Amygdala (tissue), 56 donors: ENCODE results near the gene FHIT.

Experiments used
- DNase-seq, 56 donors: peaks; one replicate each; lab custom pipeline; 2025; lab: John Stamatoyannopoulos, UW

FHIT gene

DNA sequence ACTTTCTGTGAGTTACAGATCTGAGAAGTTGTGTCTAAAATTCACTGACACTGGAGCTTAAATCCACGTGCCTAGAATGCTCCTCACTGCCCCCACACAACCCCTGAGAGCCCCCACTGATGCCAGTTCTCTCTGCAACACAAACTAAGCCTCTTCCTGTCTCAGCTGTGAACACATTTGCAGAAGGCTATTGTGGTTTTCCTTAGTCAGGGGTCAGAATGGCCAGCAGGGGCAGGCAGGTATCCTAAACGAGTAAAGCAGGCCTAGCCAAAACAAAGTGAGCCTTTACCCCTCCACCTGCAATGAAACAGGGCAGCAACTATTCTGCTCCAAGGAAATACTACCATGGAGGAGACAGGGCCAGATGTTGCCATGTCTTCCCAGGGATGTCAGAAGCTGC is 78.6 kb downstream of the FHIT start:
- DNase-seq: no peak

DNA sequence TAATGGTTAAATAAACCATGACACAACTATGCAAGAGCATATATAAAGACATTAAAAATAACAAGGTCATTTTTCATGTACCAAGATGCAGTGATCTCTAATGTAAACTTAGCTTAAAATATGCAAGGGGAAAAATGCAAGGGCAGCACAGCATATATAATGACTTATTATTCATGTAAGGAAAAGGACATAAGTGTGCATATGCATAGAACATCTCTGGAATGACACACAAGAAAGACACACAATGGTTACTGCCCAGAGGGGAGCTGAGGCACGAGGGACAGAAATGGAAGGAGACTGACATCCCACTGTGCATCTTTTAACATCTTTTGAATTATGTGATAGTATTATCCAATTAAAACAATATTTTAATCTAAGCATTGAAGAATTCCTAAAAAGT is 79.0 kb downstream of the FHIT start:
- no peak for DNase-seq

DNA sequence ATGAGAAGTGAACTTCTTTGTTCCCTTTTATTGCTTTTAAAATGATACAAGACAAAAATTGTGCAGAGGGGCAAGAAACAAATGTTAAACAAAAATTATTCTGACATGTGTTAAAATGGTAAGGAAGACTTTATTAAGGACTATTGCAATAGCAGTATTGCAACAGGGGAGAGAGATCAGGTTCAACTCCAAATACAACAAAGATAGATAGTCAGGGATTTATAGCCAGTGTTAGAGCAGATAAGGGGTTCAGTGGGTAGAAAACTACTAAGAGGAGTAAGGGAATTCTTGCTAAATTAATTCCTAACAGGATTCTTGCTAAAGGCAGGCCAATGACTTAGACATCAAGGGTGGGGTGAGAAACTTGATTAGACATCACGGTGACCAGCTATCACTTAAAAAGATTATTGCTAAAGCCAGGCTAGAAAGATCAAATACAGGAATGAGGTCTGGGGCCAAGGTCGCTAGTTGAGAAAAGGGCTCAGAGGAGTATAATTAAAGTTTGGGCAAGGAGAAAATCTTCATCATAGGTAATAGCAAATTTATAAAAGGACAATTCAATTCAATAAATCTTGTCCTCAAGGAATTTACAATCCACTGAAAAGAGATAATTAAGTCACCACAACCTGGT is 81.5 kb downstream of the FHIT start:
- no peak for DNase-seq

DNA sequence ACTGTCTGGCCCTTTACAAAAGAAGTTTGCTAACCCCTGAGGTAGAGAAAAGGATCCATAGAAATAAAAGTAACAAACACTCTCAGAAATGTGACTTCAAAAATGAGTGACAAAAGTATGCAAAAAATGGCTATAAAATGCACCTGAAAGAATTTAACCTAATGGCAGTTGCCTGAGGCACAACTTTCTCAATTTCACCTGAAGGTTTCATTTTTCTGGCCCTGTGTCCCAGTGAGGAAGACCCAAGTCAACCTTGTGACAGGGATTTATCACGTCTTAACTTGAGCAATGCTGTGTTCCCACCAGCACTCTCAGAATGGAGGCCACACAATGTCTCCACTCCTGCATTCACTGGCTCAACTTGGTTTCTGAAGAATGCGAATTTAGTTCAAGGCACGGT is 83.0 kb downstream of the FHIT start:
- DNase-seq: no peak

DNA sequence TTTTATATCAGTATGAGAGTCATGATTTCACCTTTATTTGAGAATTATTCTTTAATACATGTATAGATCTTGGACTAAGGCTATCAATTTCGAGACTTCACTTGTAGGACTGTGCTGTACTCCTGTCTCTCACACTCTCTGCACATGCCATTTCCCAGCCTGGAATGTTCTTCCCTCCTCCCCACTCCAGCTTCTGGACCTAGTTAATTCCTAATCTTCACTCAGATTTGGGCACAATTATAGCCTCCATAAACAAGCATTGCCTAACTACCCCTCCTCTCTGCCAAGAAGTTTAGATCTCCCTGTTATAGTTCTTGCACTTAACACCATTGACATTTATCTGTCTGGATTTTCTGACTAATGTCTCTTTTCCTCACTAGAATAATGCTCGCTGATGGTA is 88.3 kb downstream of the FHIT start:
- DNase-seq: no peak

DNA sequence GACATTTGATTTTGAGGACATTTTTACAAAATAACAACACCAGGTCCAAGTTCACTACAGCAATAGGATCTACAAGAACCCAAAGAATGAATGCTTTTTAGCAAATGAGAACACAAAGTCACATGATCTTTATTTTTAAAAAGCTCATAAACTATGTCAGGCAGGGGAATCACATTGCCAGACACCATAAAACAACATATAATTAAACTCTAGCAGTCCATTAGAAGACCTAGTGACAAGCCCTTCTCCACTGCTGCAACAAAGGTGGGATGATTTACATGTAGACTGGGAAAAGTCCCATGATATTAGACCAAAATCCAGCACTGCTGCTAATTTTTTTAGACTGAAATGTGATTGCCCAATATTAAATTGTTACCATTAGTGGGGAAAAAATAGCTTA is 92.6 kb downstream of the FHIT start:
- no peak for DNase-seq

DNA sequence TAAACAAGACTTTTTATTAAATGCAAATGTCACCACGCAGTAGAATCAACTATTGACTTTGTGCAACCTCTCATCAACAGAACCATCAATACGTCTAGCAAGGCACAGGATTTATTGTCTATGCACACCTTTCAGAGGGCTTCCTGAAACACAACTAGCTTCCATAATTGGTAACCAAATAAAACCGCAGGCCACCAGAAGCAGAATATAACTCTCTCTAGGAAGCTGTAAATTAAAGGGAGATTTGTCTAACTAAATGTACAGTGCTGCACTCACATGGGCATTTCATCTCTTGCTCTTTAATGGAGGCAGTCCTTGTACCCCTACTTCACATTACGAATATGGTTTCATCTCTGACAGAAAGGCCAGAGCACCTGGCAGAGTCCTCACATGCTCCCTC is 93.0 kb downstream of the FHIT start:
- no peak for DNase-seq

DNA sequence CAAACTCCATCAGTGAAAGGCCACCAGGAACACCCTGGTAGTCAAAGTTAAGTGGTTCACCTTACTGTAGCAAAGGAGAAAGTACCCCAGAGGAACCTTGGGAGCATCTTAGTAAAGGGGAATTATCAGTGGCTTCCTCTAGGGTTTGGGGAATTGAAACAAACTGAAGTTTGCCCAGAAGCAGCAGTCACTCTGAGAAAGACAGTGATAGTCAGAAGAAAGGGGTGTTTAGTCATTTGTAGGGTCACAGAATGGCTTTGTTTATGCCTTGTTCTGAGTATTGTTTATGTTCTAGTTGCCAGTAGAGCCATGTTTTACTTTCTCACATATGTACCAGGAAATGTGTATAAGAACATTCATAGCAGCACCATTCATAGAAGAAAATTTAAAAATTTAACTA is 93.8 kb downstream of the FHIT start:
- DNase-seq: no peak

DNA sequence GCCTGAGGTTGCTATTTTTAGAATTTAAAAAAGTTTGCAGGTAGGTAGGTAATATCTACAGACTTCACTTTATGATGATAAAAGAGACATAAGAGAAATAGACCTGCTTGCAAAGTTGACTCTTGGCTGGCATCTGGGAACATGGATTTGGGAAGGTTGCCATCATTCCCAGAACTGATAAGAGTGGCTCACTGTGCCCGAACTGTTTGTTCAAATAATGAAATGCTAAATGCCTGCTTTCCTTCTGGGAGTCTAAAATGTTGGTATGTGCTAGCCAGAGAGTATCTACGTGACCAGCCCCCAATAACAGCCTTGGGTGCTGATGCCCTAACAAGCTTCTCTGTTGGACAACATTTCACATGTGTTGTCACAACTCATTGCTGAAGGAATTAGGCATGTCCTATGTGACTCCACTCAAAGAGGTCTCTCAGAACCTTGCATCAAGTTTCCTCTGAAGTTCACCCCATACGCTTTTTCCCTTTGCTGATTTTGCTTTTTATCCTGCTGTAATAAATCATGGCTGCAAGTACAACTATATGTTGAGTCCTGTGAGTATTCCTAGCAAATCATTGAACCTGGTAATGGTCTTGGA is 95.5 kb downstream of the FHIT start:
- DNase-seq: no peak

DNA sequence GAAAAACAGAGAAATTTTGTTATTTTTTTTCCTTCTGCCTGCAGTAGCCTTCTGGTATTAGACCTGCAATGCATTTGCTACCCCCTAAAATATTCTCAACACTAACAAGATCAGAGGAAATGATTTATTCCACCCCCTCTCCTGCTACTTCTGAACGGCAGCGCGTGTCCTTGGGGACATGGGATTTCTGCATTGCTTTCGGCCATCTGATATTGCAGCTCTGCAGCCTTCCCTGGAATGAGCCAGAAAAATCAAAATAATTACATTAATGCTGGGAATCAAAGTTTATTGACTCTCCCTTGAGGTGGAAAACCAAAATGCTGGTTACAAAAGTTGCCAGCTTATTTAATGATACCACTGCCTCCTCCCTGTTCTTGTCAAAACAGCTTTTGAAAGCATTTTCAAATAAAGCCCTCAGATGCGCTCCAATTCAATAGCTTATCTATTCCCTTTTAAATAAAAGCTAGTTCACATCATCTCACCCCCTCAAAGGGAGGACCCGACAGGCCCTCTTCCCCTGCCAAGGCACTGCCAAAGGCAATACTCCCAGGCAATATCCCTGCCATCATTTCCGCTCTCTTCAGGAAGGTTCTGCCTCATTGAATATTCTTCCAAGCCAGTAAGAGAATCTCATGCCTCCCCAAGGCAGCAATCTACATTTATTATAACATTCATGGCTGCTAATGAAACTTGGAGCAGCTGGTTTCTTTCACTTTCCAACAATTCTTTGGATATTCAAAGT is 96.6 kb downstream of the FHIT start:
- DNase-seq: no peak

DNA sequence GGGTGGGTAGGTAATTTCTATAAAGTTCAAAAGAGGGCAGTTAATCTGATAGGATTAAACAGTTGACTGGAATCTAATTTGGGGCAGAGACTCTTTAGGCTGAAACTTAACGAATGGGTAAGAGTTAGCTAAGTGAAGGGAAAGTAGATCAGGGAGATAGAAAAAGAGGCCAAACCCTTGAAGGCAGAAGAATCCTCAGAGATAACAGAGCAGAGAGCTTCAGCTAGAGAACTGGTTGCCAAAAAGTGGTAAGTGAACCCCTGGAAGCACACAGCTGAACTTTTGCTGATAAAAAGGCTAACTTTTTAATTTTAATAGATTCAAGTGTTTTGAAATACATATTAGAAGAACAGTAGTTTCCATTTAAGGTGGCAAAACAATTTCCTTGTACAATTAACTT is 99.2 kb downstream of the FHIT start:
- no peak for DNase-seq

DNA sequence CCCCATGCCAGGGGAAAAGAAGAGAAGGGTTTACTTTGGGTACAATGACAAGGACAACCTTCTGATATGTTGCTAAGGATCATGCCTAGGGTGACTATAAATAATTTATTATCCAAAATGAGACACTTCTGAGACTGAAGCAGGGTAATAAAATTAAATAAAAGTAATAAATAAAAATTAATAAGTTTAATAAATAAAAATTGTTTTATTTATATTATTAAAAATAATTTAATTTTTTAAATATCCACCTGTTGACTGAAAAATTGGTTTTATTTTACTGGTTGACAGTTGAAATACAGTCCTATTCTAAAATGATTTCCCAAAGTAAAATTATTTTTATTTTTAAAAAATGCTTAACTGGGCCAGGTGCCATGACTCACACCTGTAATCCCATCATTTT is 102.0 kb downstream of the FHIT start:
- no peak for DNase-seq

DNA sequence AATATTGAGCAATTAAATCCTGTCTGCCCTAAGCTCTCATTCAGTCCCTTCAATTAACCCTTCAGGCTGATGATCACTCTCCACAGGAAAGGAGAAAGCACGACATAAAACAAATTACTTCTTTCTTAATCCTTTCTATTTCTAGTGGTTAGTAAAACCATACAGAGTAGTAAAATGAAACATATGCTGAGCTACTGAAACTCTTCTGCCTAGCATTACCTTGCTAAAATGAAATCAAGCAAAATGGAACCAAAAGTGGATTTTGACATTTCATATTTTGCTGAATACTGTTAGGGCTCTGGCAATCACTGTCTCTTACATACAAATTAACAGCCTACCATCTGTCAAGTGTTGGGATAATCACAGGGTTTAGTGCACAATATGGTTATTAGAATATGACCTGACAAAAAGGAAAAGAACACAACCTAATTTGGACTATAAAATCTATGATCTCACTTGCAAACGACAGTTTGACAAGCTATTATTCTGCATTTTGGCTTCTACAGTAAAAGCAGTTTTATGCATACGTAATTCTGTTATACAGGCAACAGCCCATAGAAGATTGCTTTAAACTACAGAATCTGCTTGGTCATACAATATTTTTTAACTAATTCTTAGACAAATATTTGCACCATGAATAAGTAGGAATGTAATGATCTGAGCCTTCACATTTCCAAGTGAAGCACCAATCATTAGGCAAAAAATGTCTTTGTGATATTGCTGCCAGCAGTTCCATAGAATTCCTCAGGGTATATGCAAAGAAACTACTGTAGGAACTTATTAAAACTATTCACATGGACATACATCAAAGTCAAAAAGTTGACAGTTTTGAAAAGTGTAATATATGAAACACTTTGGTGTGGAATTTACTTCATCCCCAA is 105.0 kb downstream of the FHIT start:
- no peak for DNase-seq

DNA sequence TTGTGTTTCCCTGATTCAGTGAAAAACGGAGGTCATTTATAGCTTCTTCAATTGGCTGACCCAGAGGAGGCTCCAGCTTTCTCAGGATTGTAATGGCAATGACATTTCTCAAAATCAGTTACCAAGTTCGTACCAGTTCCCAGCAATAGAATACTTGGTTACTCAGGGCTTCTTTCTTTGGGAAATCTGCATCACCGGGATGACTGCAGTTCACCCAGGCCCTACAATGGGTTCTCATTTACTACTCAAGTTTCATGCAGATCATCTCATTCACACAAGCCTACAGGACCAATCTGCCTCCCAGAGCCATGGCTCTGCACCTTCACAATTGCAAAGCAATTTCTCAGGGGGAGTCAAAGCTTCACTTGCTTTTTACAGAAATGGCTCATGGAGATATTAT is 109.6 kb downstream of the FHIT start:
- DNase-seq: no peak

DNA sequence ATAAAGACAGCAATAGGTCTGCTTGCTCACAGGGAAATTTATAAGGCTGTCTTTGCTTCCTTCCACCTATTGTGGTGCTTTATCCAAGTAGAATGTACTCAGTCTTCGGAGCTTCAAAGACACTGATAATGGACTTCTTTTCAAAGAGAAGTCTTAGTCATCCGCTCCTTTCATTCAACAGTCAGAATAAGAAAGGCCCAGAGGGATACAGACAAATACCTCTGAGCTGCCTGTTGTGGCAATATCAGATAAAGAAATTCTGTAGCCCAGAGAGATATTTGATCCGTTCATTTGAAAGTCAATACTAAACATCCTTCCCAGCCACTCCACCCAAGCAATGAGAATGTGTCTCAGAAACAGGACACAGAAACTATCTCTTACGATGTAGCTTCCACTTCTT is 110.0 kb downstream of the FHIT start:
- no peak for DNase-seq

DNA sequence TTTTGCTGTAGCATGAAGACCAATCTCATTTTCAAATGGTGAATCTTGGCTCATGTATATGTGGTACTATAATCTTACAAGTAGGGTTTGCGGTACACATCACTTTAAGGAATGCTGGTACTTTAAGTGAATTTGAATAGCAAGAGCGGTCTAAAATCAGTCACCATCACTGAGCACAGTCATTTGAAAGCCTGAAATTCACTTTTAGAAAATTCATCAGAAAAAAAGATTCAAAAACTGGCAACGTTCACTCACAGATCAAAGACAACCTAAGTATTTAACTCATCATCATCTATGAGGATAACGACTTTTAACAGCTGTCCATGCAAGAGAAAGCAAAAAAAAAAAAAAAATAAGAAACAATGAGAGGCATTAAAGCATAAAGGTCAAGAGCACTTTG is 111.6 kb downstream of the FHIT start:
- no peak for DNase-seq

DNA sequence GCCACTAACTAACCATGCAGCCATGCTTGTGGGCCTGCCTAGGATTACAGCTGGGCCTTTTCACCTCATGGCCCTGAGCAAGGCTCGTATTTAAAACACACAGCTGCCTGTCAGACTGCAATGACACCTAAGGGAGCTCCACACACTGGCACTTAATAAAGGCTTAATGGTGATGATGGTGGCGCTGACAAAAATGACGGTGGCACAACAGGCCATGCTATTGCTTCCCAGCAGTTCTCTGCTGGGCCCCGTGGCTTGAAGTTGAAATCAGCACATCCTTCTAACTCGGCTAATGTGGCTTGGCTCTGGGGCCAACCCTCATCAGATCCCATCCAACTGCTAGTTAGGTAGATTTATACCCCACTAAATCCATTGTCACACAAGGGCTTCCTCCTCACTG is 112.9 kb downstream of the FHIT start:
- DNase-seq: no peak

DNA sequence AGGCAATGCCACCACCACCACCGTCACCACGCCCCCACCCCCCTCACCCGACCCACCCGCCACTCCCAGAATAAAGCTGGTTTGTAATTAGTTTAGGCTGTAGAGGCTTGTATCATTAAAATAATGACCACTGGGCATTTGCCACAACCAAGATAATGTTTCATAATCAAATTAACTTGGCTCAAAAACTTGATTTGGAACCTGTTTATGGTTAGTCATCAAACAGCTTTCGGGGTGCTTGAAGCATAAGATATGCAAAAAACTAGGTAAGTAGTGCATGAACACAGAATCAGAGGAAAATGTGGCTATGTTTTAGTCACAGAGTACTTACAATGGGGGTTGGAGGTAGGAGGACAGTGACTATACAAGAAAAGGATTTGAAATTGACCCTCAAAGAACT is 115.1 kb downstream of the FHIT start:
- DNase-seq: no peak

DNA sequence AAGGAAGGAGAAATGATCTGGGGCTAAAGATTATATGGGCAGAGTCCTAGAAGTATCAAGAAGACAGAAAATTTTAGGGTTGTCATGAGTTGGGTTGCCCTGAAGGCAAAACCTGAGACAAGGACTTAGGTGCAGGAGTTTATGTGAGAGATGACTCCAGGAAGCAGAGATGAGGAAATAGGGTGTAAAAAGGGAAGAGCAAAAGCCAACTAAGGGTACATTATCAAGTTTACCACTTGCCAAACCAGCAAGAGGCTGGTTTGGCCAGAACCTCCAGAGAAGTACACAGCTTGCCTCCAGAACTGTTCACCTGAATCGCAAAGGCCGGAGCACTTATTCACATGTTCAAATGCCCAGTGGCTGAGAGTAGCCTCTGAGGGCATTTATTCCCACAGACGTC is 116.7 kb downstream of the FHIT start:
- no peak for DNase-seq

DNA sequence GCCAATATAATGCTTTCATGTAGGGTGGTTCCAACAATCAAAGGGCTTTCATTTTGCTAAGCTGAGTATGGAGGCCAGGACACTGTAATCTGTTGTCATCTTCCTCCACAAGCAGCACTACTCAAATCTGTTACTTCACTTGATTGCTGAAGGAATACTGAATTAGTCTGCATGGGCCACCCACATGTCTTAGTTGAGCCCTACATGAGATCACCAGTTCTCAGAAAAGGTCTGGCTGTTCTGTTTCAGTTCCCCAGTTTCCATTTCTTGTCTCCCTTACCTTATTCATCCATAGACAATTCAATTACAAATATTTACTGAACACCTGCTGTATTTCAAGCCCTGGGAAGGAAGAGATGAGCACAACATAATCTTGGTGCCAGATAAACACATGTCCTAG is 119.2 kb downstream of the FHIT start:
- DNase-seq: no peak

DNA sequence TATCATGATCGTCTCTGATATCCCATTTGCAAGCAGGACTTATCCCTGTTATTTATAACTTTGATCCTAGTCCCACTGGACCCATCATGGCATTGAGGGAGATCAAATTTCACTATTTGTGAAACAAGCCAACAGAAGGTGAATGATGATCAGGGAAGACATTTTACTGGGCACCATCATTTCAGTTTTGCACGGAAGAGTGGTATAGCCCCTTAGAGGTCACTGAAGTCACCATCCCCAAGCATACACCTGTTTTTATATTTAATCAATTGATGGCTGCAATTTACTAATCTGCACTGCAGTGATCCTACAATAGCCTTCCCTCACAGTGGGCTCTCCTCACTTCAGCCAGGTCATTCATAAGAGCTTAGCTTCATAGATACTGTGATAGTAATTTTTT is 132.4 kb downstream of the FHIT start:
- DNase-seq: no peak
